ENCODE data around the gene SYNM.

SYNM gene

GRCh38 chr15:99124641-99125040 lies 19.8 kb downstream of the SYNM start:
- DNase-seq (ENCODE audit: low spot score): no peak

DNA sequence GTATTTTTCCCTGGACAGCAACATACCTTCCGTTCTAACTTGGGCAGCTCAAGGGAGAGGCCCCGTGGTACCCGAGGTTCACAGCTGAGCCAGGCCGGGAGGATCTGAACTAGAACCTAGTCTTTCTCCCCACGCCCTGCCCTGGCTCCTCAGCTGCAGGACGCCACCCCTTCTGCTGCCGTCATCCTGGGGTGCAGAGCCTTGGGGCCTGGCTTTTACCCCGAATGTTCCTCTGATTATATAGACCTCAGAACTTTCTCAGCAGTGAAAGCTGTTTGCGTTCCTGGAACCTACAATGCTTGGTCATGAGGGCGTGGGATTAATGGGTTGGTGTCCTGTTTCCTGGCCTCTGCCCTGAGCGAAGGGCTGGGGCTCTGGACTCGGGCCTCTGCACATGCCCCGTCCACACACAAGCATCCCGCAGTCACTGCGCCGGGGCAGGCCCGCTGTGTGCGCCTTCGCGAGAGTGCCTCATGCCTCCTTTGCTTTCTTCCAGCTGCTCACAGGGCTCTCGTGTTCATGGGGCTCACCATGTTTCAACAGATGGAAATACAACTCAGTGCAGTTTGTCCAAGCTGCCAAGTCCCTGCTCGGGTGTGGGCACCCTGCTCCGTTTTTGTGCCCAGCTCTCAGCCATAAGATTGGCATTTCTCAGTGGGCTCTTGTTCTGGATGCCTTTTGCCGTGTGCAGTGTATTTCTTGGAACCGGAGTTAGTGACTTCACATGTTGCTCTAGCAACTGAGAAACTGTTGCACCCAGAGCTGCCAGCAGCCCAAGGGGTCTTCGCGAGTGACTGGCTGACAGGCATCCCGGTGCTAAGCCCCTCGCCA lies 20.4 kb downstream of the SYNM start:
- no peak for DNase-seq (ENCODE audit: low spot score)

GRCh38 chr15:99126131-99126588 lies 21.3 kb downstream of the SYNM start:
- no peak for DNase-seq (ENCODE audit: low spot score)

DNA sequence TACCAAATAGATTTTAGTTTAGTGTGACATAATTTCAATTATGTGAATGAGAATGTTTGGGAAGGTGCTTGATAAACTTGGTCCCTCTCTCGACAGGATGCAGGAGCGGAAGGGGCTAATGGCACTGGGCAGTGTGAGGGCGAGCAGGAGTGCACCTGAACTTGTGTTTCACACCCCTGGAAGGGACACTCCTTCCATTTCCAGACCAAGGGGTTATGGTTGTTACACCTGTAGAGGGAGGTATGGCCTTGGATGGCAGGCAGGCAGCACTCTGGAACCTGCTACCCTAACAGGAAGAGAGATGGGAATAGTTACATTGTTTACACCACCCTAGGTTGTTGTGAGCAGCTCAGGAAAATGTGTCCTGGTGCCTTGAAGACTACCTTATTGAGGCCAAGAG lies 22.1 kb downstream of the SYNM start:
- no peak for DNase-seq (ENCODE audit: low spot score)

- no peak for DNase-seq (ENCODE audit: low spot score)
Measured at GRCh38 chr15:99127773-99128172, 22.9 kb downstream of the SYNM start.

- no peak for DNase-seq (ENCODE audit: low spot score)
Measured at GRCh38 chr15:99128411-99128810, 23.5 kb downstream of the SYNM start.

- no peak for DNase-seq (ENCODE audit: low spot score)
Measured at GRCh38 chr15:99129644-99130043, 24.8 kb downstream of the SYNM start.

DNA sequence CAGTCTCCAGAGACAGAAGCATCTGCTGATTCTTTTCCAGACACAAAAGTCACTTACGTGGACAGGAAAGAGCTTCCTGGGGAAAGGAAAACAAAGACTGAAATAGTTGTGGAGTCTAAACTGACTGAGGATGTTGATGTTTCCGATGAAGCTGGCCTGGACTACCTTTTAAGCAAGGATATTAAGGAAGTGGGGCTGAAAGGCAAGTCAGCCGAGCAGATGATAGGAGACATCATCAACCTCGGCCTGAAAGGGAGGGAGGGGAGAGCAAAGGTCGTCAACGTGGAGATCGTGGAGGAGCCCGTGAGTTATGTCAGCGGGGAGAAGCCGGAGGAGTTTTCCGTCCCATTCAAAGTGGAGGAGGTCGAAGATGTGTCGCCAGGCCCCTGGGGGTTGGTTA lies 25.4 kb downstream of the SYNM start:
- no peak for DNase-seq (ENCODE audit: low spot score)

- no peak for DNase-seq (ENCODE audit: low spot score)
Measured at GRCh38 chr15:99130765-99131440, 26.0 kb downstream of the SYNM start.

- peak; percentile 88 for DNase-seq (ENCODE audit: low spot score)
Measured at GRCh38 chr15:99131441-99132023, 26.7 kb downstream of the SYNM start.

DNA sequence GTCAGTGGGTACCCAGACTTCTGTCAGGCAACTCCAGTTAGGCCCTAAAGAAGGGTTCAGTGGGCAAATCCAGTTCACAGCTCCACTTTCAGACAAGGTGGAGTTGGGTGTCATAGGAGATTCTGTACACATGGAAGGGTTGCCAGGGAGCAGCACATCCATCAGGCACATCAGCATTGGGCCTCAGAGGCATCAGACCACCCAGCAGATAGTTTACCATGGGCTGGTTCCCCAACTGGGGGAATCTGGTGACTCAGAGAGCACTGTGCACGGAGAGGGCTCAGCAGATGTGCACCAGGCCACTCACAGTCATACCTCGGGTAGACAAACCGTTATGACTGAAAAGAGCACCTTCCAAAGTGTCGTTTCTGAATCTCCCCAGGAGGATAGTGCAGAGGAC lies 27.2 kb downstream of the SYNM start:
- DNase-seq (ENCODE audit: low spot score): no peak

DNA sequence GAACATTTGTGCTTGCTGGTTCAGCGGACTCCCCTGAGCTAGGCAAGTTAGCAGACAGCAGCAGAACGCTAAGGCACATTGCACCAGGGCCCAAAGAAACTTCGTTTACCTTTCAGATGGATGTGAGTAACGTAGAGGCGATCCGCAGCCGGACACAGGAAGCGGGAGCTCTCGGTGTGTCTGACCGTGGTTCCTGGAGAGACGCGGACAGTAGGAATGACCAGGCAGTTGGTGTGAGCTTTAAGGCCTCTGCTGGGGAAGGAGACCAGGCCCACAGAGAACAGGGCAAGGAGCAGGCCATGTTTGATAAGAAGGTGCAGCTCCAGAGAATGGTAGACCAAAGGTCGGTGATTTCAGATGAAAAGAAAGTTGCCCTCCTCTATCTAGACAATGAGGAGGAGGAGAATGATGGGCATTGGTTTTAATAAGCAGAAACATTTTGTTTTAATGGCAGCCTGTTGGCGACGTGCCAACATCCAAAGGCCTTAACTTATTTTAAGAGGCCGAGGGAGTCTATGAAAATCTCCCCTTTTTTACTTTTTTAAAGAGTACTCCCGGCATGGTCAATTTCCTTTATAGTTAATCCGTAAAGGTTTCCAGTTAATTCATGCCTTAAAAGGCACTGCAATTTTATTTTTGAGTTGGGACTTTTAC lies 27.9 kb downstream of the SYNM start:
- no peak for DNase-seq (ENCODE audit: low spot score)

DNA sequence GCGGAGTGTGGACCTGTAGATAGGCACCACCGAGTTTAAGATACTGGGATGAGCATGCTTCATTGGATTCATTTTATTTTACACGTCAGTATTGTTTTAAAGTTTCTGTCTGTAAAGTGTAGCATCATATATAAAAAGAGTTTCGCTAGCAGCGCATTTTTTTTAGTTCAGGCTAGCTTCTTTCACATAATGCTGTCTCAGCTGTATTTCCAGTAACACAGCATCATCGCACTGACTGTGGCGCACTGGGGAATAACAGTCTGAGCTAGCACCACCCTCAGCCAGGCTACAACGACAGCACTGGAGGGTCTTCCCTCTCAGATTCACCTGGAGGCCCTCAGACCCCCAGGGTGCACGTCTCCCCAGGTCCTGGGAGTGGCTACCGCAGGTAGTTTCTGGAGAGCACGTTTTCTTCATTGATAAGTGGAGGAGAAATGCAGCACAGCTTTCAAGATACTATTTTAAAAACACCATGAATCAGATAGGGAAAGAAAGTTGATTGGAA lies 29.5 kb downstream of the SYNM start:
- DNase-seq (ENCODE audit: low spot score): no peak

- no peak for DNase-seq (ENCODE audit: low spot score)
Measured at GRCh38 chr15:99135194-99135593, 30.3 kb downstream of the SYNM start.

- no peak for DNase-seq (ENCODE audit: low spot score)
Measured at GRCh38 chr15:99137111-99137546, 32.2 kb downstream of the SYNM start.

DNA sequence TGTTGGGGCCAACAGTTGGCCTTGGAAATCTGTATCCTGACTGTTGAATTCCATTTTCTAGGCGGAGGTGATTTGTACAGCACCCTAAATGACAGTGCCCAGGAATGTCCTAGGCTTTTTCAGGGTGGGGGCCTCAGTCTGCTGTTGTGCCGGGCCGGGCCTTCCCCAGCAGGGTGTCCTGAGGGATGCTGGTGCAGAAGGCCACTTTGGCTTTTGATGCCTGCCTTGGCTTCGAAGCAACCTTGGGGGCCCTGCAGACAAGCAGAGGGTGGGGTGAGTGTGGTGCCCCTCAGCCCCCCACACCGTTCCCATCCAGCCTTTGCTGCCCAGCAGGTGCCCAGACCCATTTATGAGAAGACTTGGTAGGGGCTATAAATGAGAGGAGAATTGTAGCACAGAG lies 33.0 kb downstream of the SYNM start:
- no peak for DNase-seq (ENCODE audit: low spot score)

DNA sequence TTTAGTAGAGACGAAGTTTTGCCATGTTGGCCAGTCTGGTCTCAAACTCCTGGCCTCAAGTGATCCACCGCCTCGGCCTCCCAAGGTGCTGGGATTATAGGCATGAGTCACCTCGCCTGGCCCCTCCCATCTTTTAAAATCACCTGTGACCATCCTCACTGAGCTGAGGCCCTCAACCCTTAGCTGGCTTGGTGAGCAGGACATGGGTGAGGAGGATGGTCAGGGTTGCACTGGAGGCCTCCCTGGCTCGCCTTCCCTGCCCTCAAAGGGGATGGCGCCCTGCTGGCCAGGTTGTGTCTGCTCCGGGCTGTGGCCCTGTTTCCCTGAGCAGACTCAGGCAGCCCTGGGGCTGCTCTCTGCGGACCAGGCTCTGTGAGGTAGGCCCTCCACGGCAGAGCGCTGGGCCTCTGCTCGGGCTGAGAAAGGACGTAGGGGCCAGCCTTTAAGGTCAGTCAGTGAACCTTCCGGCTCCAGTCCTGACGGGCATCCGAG lies 33.7 kb downstream of the SYNM start:
- no peak for DNase-seq (ENCODE audit: low spot score)

DNA sequence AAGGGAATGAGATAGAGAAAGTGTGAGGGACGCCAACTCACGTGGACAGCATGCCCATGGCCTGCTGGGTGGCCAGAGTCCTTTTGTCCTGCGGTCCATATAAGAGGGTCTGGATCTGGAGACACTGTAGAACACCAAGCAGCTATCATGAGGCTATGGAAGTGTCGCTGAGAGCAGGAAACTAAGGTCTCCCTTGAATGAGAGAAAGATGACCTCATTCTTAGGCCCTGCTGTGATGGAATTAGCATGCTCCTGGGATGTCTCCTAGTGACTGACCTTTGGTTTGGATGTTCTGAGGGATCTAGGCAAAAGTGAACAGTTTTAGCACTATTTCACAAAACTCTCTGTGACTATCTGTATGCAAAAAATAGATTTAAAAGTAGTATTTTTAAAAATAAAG lies 34.4 kb downstream of the SYNM start:
- no peak for DNase-seq (ENCODE audit: low spot score)

- no peak for DNase-seq (ENCODE audit: low spot score)
Measured at GRCh38 chr15:99140590-99140989, 35.7 kb downstream of the SYNM start.

DNA sequence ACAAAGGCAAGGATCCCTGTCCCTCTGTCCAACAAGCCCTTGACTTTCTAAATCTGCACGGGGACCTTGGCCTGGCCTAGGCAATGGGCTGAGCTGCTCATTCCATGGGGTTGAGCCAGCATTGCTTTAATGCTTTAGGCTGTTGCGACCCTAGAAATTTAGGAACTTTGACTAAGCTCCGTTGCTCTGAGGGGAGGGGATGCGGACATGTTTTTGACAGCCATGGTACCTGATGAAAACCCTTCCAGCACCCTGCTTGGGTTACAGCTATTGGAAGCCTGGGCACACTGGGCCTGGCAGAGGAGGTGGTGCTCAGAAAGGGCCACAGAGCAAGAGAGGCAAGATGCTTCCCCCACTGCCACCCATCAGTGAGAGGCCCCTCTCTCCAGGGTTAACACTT lies 37.1 kb downstream of the SYNM start:
- DNase-seq (ENCODE audit: low spot score): no peak

DNA sequence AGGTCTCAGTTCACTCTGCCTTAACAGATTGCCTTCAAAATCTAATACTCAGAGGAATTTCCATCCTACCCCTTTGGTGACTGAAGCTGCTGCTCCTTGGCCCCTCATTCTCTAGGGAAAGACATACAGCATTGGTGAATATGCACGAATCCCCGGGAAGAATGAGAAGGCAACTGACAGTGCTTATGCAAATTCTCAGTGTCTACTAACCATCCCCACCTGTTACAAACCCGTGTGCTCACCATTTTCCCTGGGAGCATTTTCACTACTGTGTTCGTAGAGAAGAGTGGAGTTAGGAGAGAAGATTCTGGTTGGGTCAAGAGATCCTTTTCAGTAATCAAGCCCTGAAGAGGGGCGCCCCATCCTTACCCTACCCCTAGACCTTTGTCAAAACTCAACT lies 37.7 kb downstream of the SYNM start:
- no peak for DNase-seq (ENCODE audit: low spot score)

DNA sequence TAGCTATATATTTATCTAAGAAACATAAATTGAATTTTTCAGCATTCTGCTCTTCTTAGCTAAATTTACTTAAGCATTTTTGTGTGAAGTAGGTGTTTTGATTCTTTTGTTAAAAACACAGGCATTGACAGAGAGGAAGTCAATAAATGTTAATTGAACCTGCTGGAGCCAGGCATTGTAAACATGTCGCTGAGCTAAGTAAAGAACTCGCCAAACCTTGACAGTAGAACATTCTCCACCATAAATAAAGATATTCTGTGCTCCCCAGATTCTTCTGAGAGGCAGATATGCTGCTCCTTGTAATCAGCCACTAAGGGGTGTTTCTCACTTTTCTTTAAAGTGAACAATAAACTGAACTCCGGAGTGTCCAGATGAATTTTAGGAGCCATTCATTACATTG lies 38.4 kb downstream of the SYNM start:
- no peak for DNase-seq (ENCODE audit: low spot score)

All from HuH-7.5 (cell line).